Measurements from ENCODE around the gene IL12RB1.
"Not testable (repeated sequence)": the region's sequence is repeated elsewhere in the genome, so short reads cannot be mapped to it uniquely, and the experiment has no call there.

Gene IL12RB1

GRCh38 chr19:18044825-18045304, 41.9 kb downstream of the IL12RB1 start:
- peak; percentile 88 for DNase-seq

- no peak for DNase-seq
Observed at GRCh38 chr19:18043676-18044075, 43.1 kb downstream of the IL12RB1 start.

- no peak for DNase-seq
Observed at GRCh38 chr19:18041054-18041453, 45.7 kb downstream of the IL12RB1 start.

- not testable (repeated sequence) for DNase-seq
Observed at GRCh38 chr19:18032102-18032501, 54.6 kb downstream of the IL12RB1 start.

GRCh38 chr19:18031401-18031800, 55.3 kb downstream of the IL12RB1 start:
- not testable (repeated sequence) for DNase-seq

GRCh38 chr19:18029617-18030338, 57.0 kb downstream of the IL12RB1 start:
- DNase-seq: no peak

GRCh38 chr19:18027151-18027550, 59.6 kb downstream of the IL12RB1 start:
- DNase-seq: no peak

GRCh38 chr19:18023622-18024251, 63.0 kb downstream of the IL12RB1 start:
- DNase-seq: peak; percentile 58

GRCh38 chr19:18021121-18021755, 65.5 kb downstream of the IL12RB1 start:
- DNase-seq: peak; percentile 64

- no peak for DNase-seq
Observed at GRCh38 chr19:18020212-18021085, 66.3 kb downstream of the IL12RB1 start.

- DNase-seq: no peak
Observed at GRCh38 chr19:18017275-18018083, 69.3 kb downstream of the IL12RB1 start.

GRCh38 chr19:18016209-18016910, 70.4 kb downstream of the IL12RB1 start:
- DNase-seq: no peak

- DNase-seq: peak; percentile 47
Observed at GRCh38 chr19:18014197-18014596, 72.5 kb downstream of the IL12RB1 start.

GRCh38 chr19:18013210-18014111, 73.3 kb downstream of the IL12RB1 start:
- DNase-seq: no peak

- no peak for DNase-seq
Observed at GRCh38 chr19:18010149-18010548, 76.6 kb downstream of the IL12RB1 start.

- DNase-seq: peak; percentile 41
Observed at GRCh38 chr19:18009412-18010066, 77.2 kb downstream of the IL12RB1 start.
